Neural cell (in vitro differentiated cells): ENCODE measurements around the gene NCKAP5. TPM values are rescaled to one million over a fixed set of nuclear protein-coding genes. Genes with fewer than 3 reads are reported as not detected.
A peak's percentile ranks its signal among the peaks of the same experiment; 100 is the strongest.

Experiments
- H2AFZ ChIP-seq: fragments of 200-600, 300-800 bp; sonication (generic), shearing (Covaris generic); 2 replicates; pipeline ENCODE4 v1.6.0; 2014; ENCODE audit warnings: low read depth, mild to moderate bottlenecking, antibody characterized with exemption, low read length, moderate library complexity
- H3F3A ChIP-seq: fragments of 200-600 bp; shearing (Covaris generic); 2 replicates; pipeline ENCODE4 v1.6.1; 2016; ENCODE audit warnings: mild to moderate bottlenecking, moderate library complexity, mixed read lengths, antibody characterized with exemption, low read length; ENCODE audit not compliant: insufficient read depth, poor library complexity, severe bottlenecking
- H3K27ac ChIP-seq: fragments of 200-600, 300-800 bp; sonication (generic), shearing (Covaris generic); 2 replicates; pipeline ENCODE4 v1.5.1; 2014; ENCODE audit warnings: mild to moderate bottlenecking, low read length, moderate library complexity
- H3K27me3 ChIP-seq: fragments of 300-800, 200-600 bp; sonication (generic), shearing (Covaris generic); 2 replicates; pipeline ENCODE4 v1.6.0; 2014; ENCODE audit warnings: mild to moderate bottlenecking, low read depth, low read length, moderate library complexity; ENCODE audit not compliant: insufficient read depth
- H3K36me3 ChIP-seq: fragments of 300-800, 200-600 bp; sonication (generic), shearing (Covaris generic); 2 replicates; pipeline ENCODE4 v1.5.1; 2014; ENCODE audit warnings: mild to moderate bottlenecking, antibody characterized with exemption, low read length, moderate library complexity; ENCODE audit not compliant: insufficient read depth
- H3K4me2 ChIP-seq: fragments of 300-800, 200-600 bp; sonication (generic), shearing (Covaris generic); 2 replicates; pipeline ENCODE4 v1.6.0; 2014; ENCODE audit warnings: mild to moderate bottlenecking, low read length
- H3K4me3 ChIP-seq: fragments of 300-800, 200-600 bp; sonication (generic), shearing (Covaris generic); 2 replicates; pipeline ENCODE4 v1.5.1; 2014; ENCODE audit warnings: mild to moderate bottlenecking, low read length, moderate library complexity
- H3K79me2 ChIP-seq: fragments of 200-600 bp; shearing (Covaris generic); replicated peaks from 2 replicates; pipeline ENCODE4 v1.6.0; 2014; ENCODE audit warnings: mild to moderate bottlenecking, low read length, moderate library complexity; ENCODE audit not compliant: insufficient read depth
- H3K9ac ChIP-seq: fragments of 300-800, 200-600 bp; sonication (generic), shearing (Covaris generic); 2 replicates; pipeline ENCODE4 v1.6.1; 2016; ENCODE audit warnings: mild to moderate bottlenecking, low read length, mixed read lengths
- H3K9me2 ChIP-seq: fragments of 200-600 bp; shearing (Covaris generic); 2 replicates; pipeline ENCODE4 v1.6.1; 2016; ENCODE audit warnings: mild to moderate bottlenecking, low read length, mixed read lengths; ENCODE audit not compliant: insufficient read depth
- H3K9me3 ChIP-seq: fragments of 200-600, 300-800 bp; sonication (generic), shearing (Covaris generic); 2 replicates; pipeline ENCODE4 v1.6.1; 2016; ENCODE audit warnings: mild to moderate bottlenecking, mixed run types, low read length, moderate library complexity, mixed read lengths
- H4K20me1 ChIP-seq: fragments of 200-600 bp; shearing (Covaris generic); 2 replicates; pipeline ENCODE4 v1.6.1; 2016; ENCODE audit warnings: mild to moderate bottlenecking, mixed run types; ENCODE audit not compliant: insufficient read depth
- CTCF ChIP-seq: fragments of 450-650 bp; IDR thresholded peaks from 2 replicates; pipeline ENCODE4 v1.5.1; 2014; ENCODE audit warnings: antibody characterized with exemption, mild to moderate bottlenecking, moderate library complexity; ENCODE audit not compliant: poor library complexity, severe bottlenecking
- EP300 ChIP-seq: fragments of 450-650 bp; conservative IDR thresholded peaks from 2 replicates; pipeline ENCODE4 v1.6.1; 2014; ENCODE audit warnings: antibody characterized with exemption, mild to moderate bottlenecking, moderate library complexity; ENCODE audit not compliant: poor library complexity, severe bottlenecking
- EZH2 ChIP-seq: fragments of 200-600, 300-800 bp; shearing (Covaris generic), sonication (generic); IDR thresholded peaks from 2 replicates; pipeline ENCODE4 v1.6.1; 2014; ENCODE audit warnings: antibody characterized with exemption, low read length, borderline replicate concordance, mild to moderate bottlenecking; ENCODE audit not compliant: insufficient read depth, poor library complexity, severe bottlenecking
- MXI1 ChIP-seq: fragments of 450-650 bp; conservative IDR thresholded peaks from 2 replicates; pipeline ENCODE4 v1.6.1; 2014; ENCODE audit warnings: antibody characterized with exemption, mild to moderate bottlenecking; ENCODE audit not compliant: poor library complexity, severe bottlenecking
- POLR2AphosphoS5 ChIP-seq: IDR thresholded peaks from 2 replicates; pipeline ENCODE4 v1.6.1; 2012
- RAD21 ChIP-seq: fragments of 450-650 bp; conservative IDR thresholded peaks from 2 replicates; pipeline ENCODE4 v1.6.1; 2014; ENCODE audit warnings: antibody characterized with exemption, mild to moderate bottlenecking, moderate library complexity
- REST ChIP-seq: IDR thresholded peaks from 2 replicates; pipeline ENCODE4 v1.6.1; 2012; ENCODE audit warnings: borderline replicate concordance
- SMC3 ChIP-seq: fragments of 450-650 bp; conservative IDR thresholded peaks from 2 replicates; pipeline ENCODE4 v1.6.1; 2014; ENCODE audit warnings: antibody characterized with exemption, mild to moderate bottlenecking, moderate library complexity; ENCODE audit not compliant: poor library complexity
- TAF1 ChIP-seq: IDR thresholded peaks from 2 replicates; pipeline ENCODE4 v1.6.1; 2012; ENCODE audit warnings: low read depth
- polyA plus RNA-seq: library from polyadenylated mRNA; depleted of rRNA; stranded (reverse); fragments of >200 nt; gene quantifications from 2 replicates; pipeline ENCODE4 v1.2.3, GENCODE V29; 2014

The NCKAP5 gene
- polyA plus RNA-seq, 1 donor from 2014 or later: 2.4 TPM

GRCh38 chr2:132665401-132666140 lies 902.7 kb downstream of the NCKAP5 start:
- Histone ChIP-seq H3K27ac (no peak overlapping the region), H3K9me3 (no peaks in the 10 kb centered on the region), H3K4me2 (no peak overlapping the region)

GRCh38 chr2:132664096-132664495 lies 904.2 kb downstream of the NCKAP5 start:
- H3K79me2 ChIP-seq: peaks cover 11% of the 10 kb centered on the region

More at GRCh38 chr2:132665401-132666140, 902.7 kb downstream of the NCKAP5 start:
- Histone ChIP-seq H3K27me3 (no peaks in the 10 kb centered on the region), H3K9ac (no peak overlapping the region), H2AFZ (no peak overlapping the region), H4K20me1 (no peaks in the 10 kb centered on the region), H3K79me2 (peaks cover 11% of the 10 kb centered on the region), H3K4me3 (peak overlapping the region; percentile 92), H3K36me3 (no peaks in the 10 kb centered on the region), H3F3A (peaks cover 4% of the 10 kb centered on the region), H3K9me2 (no peaks in the 10 kb centered on the region)
- no peak for TF ChIP-seq TAF1
- no peak for TF ChIP-seq SMC3
- TF ChIP-seq CTCF: no peak
- TF ChIP-seq RAD21: no peak
- TF ChIP-seq POLR2AphosphoS5: no peak
- no peak for TF ChIP-seq EP300
- TF ChIP-seq EZH2: no peak
- TF ChIP-seq REST: no peak
- TF ChIP-seq MXI1: no peak

More at GRCh38 chr2:132664096-132664495, 904.2 kb downstream of the NCKAP5 start:
- H3F3A ChIP-seq: peaks cover 4% of the 10 kb centered on the region
- TF ChIP-seq EZH2 (no peak), CTCF (no peak), REST (no peak)
- no peaks in the 10 kb centered on the region for H3K27me3 ChIP-seq
- H3K4me2 ChIP-seq: no peak overlapping the region
- no peak overlapping the region for H2AFZ ChIP-seq
- H3K9ac ChIP-seq: no peak overlapping the region
- no peaks in the 10 kb centered on the region for H4K20me1 ChIP-seq
- H3K4me3 ChIP-seq: peak overlapping the region; percentile 19
- H3K36me3 ChIP-seq: no peaks in the 10 kb centered on the region
- no peaks in the 10 kb centered on the region for H3K9me2 ChIP-seq
- no peaks in the 10 kb centered on the region for H3K9me3 ChIP-seq
- no peak overlapping the region for H3K27ac ChIP-seq
